ENCODE data around the gene FLVCR2.

DNA sequence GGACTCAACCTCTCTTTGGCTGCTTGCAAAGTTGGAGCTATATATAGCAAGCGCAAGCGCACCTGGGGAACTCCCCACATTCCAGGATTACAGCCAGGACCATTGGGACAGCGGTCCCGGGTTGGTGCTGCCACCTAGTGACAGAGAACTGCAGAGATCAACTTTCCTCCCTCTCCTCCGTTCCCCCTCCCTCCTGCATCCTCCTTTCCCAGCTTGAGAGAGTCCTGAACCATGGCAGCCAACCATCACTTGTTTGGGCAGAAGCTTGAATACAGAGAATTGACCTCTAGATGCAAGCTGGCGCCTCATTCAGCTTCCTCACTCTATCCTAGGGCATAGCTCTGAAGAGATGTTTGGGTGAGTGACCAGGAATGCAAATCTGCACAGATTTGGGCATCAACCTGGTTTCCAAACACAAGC, 17.4 kb upstream of the FLVCR2 start:
- TF ChIP-seq, protein P1, sequence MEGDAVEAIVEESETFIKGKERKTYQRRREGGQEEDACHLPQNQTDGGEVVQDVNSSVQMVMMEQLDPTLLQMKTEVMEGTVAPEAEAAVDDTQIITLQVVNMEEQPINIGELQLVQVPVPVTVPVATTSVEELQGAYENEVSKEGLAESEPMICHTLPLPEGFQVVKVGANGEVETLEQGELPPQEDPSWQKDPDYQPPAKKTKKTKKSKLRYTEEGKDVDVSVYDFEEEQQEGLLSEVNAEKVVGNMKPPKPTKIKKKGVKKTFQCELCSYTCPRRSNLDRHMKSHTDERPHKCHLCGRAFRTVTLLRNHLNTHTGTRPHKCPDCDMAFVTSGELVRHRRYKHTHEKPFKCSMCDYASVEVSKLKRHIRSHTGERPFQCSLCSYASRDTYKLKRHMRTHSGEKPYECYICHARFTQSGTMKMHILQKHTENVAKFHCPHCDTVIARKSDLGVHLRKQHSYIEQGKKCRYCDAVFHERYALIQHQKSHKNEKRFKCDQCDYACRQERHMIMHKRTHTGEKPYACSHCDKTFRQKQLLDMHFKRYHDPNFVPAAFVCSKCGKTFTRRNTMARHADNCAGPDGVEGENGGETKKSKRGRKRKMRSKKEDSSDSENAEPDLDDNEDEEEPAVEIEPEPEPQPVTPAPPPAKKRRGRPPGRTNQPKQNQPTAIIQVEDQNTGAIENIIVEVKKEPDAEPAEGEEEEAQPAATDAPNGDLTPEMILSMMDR (IDR thresholded peaks at IDR 0.05) = peak; percentile 42 to 95 (median 88)
- TF ChIP-seq POLR2A (IDR thresholded peaks at IDR 0.05) = no peak
